GM18502 (cell line): Measurements from ENCODE around the gene AMOT.
"Not testable (repeated sequence)": the region's sequence is repeated elsewhere in the genome, so short reads cannot be mapped to it uniquely, and the experiment has no call there.

Source experiments
- ATAC-seq: cut with Tn5 transposase; IDR thresholded peaks from one replicate; pipeline ENCODE4 v1.9.1; 2021; ENCODE audit warnings: mild to moderate bottlenecking; ENCODE audit not compliant: unreplicated experiment, poor library complexity

Gene AMOT, protein sequence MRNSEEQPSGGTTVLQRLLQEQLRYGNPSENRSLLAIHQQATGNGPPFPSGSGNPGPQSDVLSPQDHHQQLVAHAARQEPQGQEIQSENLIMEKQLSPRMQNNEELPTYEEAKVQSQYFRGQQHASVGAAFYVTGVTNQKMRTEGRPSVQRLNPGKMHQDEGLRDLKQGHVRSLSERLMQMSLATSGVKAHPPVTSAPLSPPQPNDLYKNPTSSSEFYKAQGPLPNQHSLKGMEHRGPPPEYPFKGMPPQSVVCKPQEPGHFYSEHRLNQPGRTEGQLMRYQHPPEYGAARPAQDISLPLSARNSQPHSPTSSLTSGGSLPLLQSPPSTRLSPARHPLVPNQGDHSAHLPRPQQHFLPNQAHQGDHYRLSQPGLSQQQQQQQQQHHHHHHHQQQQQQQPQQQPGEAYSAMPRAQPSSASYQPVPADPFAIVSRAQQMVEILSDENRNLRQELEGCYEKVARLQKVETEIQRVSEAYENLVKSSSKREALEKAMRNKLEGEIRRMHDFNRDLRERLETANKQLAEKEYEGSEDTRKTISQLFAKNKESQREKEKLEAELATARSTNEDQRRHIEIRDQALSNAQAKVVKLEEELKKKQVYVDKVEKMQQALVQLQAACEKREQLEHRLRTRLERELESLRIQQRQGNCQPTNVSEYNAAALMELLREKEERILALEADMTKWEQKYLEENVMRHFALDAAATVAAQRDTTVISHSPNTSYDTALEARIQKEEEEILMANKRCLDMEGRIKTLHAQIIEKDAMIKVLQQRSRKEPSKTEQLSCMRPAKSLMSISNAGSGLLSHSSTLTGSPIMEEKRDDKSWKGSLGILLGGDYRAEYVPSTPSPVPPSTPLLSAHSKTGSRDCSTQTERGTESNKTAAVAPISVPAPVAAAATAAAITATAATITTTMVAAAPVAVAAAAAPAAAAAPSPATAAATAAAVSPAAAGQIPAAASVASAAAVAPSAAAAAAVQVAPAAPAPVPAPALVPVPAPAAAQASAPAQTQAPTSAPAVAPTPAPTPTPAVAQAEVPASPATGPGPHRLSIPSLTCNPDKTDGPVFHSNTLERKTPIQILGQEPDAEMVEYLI

DNA sequence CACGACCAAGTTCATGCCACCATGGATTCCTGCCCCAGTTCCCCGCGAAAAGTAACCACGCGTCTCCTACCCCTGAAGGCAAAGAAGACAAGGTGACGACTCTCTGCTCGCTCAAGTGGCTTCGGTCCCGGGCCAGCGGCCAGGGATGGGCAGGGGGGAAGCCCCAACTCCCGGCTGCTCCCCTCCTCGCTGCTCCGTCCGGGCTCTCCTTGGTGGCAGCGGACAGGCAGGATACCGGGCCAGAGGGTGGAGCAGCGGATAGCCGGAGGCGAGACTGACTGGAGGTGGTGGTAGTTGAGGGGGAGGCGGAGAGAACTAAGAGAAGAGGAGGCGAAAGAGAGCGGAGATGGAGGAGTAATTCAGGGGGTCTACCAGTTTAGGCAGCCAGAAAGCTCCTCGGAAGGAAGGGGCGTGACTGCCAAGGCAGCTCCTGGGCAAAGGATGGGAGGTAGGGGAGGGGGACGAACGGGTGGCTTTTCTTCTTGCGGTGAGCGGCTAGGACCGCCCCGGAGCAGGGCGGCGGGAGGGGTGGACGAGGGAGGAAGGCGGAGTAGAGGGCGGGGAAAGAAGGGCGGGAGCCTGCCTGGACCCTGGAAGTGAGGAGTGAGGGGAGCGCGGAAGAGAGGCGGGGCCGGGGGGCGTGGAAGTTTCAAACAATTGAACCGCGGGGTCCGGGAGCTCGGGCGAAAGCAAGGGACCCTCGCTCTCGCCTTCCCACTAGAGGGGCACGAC is at the start of gene AMOT:
AMOT (minus strand) TSS at position 450 of the 732 bp plus-strand sequence. CDS start 17,705 bp downstream, outside the sequence.
- peak; percentile 70 for ATAC-seq

DNA sequence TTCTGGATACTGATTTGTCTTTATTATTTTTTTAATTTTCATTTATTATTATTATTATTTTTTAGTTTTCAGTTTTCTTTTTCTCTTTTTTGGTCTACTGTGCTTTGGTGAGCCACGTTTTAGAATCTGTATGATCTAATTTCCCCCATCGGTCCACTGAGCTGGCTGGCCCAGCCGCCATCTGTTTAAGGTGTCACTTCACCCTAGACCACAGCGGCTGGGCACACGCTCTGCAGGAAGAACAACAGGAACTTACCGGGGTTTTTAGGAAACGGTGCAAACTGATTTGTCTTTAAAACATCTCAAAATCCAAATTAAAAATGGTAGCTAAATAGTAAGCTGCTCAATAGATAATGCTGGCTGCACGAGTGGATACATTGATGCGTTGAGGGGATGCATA is 48.8 kb upstream of the AMOT start:
- ATAC-seq = peak; percentile 70

DNA sequence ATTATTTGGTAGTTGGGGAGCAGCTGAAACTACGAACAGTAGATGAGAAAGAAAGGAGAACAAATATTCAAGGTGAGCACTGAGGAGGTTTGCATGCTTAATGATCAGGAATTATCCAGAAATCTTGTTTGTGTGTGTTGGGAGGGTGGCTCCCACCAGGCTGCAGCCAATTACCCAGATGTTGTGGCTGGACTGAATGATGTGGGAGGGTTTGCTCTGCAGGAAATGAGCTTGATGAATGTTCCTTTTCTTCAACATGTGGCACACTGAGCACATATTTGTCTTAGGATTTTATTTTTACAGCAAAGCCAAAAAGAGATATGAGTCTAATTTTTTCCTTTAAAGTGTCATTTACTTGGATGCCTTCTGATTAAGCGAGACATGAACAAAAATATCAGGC is 48.3 kb upstream of the AMOT start:
- ATAC-seq = no peak

DNA sequence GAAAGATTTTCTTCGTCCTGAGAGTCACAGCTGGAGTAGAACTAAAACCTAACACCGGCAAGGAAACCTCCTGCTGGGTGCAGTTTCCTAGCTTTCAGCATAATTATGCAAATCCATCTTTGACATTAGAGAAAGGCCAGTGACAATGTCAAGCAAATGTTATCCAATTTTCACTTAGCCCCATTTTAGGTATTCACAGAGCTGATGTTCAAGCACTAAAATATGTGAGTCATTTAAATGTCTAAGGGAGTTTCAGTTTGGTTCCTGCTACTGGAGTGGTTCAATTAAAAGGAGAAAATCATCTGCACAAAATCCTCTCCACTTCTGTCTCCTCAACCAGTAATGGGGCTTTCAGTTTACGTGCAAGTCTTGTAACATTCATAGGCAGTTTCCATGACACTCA is 37.1 kb upstream of the AMOT start:
- no peak for ATAC-seq

DNA sequence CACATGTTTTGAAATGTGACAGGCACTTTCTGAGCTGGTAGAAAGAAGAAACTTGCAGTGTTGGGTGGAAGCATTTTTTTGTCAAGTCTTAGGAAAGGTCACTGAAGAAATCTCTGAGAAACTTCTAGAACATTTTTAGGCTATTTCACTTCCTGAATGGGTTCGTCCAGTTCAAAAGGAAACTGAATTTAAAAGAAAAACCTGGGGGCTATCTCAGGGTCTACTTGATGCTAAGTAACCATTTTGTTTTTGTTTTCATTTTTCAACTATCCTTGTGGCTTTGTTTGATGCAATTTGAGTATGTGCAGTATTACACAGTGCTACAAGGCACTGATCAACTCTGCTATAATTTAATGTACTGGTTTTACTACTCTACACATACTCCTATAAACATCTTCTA is 34.0 kb upstream of the AMOT start:
- ATAC-seq = peak; percentile 44

DNA sequence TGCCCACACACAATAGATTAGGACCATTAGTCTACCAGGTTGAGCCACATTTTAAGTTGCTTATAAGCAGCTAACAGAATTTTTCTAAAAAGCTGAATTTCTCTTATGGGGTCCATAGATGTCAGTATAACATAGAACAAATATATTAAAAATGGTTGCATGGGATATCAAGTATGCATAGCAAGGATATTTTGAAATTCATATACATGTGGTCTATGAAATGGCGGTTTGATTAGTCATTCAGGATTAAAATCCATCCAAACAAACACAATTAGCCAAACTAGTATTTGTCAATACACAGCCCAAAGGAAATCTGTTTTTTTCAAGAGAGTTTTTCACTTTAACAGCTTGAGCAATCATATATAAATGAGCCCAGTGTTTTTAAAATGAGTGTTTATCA is 33.5 kb upstream of the AMOT start:
- ATAC-seq = peak; percentile 38

DNA sequence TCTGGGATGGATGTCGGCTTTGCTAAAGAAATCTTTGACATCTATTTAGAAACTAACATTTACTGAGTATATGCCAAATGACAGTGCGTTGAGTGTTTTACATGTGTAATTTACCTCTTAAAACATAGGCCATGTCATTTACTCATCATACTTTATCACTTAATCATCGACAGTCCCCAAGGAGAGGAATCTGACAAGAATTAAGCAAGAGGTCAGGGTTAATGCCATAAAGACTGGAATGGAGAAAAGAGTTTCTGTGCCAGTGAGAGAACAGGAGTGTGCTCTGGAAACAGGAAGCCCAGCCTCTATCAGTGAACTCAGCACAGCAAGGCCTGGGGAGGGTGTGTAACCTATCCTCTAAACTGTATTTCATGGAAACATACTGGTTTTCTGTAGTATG is 28.0 kb upstream of the AMOT start:
- no peak for ATAC-seq

DNA sequence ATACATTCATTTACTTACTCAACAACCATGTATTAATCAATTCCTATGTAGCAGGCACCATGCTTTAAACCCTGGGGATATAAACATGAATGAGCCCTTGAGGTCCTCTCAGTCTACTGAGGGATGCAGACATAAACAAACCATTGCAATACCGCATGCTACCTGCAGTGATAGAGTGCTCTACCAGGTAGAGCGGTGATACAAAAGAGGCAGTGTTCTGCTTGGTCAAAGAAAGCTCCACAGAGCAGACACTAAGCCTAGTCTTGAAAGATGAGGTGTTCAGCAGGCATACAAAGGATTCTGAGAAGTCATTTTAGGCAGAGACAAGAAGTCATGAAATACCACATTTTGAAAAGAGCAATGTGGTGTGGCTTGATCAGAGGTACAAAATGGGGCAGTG is 26.9 kb upstream of the AMOT start:
- ATAC-seq = peak; percentile 98

DNA sequence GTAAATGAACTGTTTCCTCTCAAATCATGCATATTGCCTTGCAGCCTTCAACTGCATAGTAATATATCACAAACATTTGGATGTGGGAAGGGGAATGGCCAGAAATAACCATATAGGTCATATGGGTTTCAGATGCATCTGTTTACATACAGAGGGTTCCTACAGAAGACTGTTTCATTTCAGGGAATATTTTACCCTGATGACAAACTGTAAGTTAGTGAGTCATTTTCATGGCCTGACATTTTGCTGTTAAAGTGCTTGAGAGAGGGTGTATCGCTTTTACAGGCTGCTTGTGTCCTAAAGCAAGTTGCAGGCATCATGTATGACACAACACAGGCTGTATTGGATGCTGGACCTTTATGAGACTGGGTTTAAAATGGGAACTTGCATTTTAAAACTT is 25.5 kb upstream of the AMOT start:
- no peak for ATAC-seq

DNA sequence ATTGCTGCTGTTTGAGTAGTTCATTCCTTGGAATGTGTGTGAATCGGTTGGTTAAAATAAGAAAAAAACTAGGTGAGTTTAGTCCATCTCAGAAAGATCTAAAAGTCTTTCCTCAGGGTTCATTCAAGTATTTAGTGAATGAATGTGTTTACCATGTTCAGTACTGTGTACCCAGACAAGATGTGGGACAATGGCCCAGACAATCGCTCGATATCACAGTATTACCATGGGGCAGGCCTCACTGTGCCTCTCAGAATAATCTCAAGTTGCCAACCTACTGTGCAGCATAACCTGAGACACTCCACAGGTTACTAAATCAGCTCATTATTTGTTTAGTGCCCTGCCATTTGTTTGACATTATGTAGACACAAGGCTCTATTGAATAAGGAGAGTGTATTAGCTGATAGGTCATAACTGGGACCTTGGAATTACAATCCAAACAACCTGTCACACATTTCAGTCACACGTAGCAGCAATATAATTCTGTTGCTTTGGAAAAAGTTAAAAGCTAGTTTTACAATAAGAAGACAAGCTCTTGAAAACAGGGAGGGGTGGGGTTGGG is 24.9 kb upstream of the AMOT start:
- no peak for ATAC-seq

DNA sequence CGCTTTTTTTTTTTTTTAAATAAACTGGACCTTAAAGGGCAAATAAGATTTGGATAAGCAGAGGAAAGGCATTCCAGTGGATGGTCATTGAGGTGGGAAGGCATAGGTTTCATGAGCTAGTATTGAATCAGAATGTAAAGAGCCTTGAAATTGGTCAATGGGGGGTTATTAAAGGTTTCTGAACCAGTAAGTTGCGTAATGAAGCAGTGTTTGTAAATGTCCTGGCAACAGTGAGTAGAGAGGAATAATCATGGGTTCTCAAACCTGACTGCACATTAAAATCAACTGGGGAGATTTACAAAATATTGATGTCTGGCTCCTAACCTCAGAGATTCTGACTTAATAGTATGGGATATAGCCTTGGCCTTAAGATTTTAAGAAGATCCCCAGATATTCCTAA is 23.2 kb upstream of the AMOT start:
- no peak for ATAC-seq

DNA sequence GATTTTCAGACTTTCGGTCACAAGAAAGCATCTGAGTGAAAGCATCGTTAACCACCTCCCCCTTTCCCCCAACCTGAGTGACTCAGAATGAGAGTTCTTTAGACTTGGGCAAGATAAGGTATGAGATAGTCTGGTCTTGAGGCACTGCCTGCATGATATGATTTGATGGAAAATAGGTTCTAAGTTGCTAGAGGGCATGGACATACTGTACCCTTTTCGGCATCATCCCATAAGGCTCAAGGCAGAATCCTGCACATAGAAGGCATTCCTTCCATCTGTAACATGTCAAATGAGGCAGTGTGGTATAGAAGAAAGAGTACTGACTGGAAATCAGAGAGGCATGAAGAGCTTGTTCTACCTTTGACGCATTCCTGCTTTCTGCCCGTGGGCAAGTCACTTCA is 16.8 kb upstream of the AMOT start:
- no peak for ATAC-seq

DNA sequence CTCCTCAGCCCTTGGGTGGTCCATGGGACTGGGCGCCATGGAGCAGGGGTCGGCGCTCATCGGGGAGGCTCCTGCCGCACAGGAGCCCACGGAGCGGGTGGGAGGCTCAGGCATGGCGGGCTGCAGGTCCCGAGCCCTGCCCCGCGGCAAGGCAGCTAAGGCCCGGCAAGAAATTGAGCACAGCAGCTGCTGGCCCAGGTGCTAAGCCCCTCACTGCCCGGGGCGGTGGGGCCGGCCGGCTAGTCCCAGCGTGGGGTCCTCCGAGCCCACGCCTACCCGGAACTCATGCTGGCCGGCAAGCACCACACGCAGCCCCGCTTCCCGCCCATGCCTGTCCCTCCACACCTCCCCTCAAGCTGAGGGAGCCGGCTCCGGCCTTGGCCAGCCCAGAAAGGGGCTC is 14.3 kb upstream of the AMOT start:
- not testable (repeated sequence) for ATAC-seq

DNA sequence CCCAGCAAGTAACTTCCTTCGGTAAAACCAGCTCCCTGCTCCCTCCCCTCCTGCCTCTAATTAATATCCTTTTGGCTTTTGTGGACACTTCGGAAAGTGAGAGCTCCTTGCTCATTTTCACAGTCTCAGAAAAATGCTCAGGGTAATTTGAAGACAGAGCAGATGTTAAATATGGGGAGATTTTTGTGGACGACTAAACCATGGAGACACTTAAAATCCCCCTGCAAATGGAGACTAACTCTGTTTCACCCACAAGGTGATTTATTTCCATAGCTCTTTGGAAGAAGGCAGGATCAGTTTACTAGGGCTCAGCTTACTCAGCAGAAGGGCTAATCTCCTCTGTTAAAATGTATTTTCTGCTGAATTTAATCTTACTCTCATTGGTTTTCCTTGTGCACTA is 12.2 kb upstream of the AMOT start:
- ATAC-seq = no peak

DNA sequence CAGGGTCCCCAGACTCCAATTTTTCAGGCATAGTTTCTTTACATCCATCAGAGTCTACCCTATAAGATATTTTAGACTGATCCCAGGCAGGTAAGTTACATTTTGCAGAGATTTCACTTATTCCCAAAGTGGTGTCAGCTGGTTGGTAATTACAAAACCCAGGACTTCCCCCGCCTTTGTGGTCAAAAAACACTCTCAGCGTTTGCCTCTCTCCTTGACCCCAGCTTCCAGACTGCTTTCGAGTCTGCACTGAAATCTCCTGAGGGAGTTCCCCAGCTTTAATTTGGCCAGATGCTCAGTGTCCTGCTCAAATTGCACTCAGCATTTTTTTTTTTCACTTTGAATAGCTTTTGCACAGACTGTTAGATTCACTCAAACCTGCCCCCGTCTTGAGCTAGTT is 11.2 kb upstream of the AMOT start:
- peak; percentile 73 for ATAC-seq

DNA sequence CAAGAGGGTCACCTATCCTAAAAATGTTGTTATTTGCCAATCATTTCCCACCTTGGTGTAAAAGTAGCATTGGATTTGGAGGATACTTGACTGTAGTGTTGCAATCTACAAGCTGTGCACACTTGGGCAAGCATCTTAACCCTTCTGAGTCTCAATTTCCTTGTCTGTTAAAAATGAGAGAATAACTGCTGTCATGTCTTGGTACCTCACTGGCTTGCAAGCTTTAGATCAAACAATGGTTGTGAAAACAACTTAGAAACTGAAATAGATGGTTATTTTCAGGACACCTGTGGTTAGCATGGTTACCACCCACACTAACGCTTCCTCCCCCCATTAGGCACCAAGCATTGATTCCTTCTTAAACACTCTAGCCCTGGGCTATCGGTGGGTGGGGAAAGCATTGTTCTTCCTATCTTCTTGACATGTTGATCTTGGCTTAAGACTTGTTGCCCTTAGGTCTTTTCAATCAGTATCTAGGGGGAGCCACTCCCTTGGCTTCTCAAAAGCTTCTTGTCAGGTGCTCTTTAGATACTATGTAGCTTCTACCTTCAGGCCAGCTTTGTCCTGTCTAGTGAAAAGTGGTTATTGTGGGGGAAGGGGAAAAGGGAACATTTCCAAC is 10.6 kb upstream of the AMOT start:
- peak; percentile 86 for ATAC-seq

DNA sequence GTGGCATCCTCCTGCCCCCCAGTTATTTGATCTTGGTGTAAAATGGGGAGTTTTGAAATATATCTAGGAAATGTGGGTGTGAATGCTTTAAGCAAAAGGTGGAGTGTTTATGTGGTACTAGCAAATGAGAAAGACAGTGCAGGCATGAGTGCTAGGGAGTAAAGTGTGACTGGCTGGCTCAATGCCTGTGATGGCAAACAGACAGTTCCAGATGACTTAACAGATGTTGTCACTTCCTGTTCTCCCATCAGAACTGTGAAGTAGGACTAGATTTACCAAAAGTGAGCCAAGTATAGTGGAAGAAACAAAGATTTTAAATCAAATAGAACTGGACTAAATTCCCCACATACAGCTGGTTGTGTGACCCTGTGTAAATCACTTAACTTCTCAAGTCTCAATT is 8.4 kb upstream of the AMOT start:
- peak; percentile 32 for ATAC-seq

DNA sequence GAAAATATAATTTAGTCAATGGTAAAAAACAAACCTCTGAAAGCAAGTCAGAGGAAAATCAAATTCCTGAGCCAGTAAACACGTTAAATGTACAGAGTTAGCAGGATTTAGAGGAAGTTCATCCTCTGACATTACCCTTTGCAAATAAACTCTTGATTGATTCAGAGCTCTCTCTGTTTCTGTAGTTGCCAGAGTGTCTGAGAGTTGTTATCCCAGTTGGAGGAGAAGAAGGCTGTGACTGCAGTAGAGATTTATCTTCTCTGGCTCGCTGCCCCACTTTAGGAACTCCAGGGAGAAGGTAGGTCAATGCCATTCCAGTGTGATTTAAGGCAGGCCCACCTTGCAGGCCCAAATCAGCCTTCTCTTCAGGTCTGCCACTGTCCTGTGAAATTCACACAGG is 6.2 kb upstream of the AMOT start:
- no peak for ATAC-seq

DNA sequence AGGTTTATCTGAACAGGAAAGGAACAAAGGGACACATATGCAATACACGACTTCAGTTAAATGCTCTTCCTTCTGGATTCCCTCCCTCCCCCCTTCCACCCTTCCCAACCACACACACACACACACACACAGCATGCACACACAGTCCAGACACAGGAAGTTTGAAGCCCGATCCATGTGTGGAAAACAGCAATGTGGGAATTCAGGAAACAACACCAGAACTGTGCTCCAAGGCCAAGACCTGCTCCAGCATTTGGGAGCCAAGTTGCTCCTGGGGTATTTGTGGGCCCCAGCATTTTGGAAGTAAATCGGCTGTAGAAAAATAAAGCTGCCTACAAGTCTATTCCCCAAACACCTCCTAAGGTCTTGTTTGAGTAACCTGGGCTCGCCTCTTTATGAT is 5.6 kb upstream of the AMOT start:
- ATAC-seq = no peak

DNA sequence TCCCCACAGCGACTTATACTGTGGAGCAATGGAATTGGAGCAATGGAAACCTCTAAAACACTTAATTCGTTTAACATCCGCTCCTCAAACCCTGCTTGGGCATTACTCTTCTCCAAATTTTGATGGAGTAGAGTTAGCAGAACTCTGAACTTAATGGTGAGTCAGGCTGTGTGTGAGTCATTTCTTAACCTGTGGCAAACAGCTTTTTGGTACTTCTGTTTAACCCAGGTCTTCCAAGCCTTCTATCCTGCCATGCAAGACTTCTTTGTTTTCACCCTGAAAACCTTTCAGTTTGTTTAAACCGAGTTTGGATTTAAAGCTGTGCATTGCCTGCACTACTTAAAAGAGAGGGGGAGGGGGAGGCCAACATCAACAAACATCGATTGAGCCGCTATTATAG is 3.6 kb upstream of the AMOT start:
- peak; percentile 31 for ATAC-seq
